K562 (cell line): ENCODE measurements around the gene NR0B2. TPM values are rescaled to one million over a fixed set of nuclear protein-coding genes. Genes with fewer than 3 reads are reported as not detected.

Source experiments
- ATAC-seq: fragments of 200-7000 bp; cut with Tn5 transposase; 3 replicates; pipeline ENCODE4 v1.9.1; 2020; ENCODE audit warnings: moderate library complexity
- BruUV-seq: library from RNA; stranded (reverse); fragments of 400-500 nt; replicated peaks from 2 replicates; lab custom pipeline; 2021; lab: Mats Ljungman, UMichigan
- CTCF ChIA-PET: fragments of 300-600 bp; formaldehyde crosslinking; extraction: SDS; loops from one replicate; lab custom pipeline; 2021; ENCODE audit warnings: low intra/inter-chr PET ratio; lab: Yijun Ruan, JAX
- POLR2A ChIA-PET: fragments of 300-600, 350-650 bp; sonication (Branson Sonifier 250); formaldehyde crosslinking; extraction: SDS; loops from one replicate; lab custom pipeline; 2021; ENCODE audit warnings: antibody characterized with exemption, inconsistent platforms; lab: Yijun Ruan, JAX
- DNase-seq, 4 experiments: peaks; one replicate each; pipeline versions ENCODE4 v3.0.0 to v3.0.0-alpha.2; 2011 to 2018; ENCODE audit warnings: low spot score in 3 of 4, mixed read lengths in 3 of 4; ENCODE audit errors: extremely low read depth in 1 of 4
- FAIRE-seq: peaks from 2 replicates; lab custom pipeline; 2011; peaks lifted over from hg19 to GRCh38; lab: Jason Lieb, UNC
- H2AFZ ChIP-seq: 2 replicates; pipeline ENCODE4 v1.6.0; 2011; ENCODE audit warnings: low read depth, low read length, control low read depth, inconsistent platforms
- H3K27ac ChIP-seq: fragments of 200-600 bp; 3 replicates; pipeline ENCODE4 v1.8.0; 2011; ENCODE audit warnings: low read depth, mild to moderate bottlenecking, control low read depth, inconsistent platforms, low read length, moderate library complexity, mixed read lengths; ENCODE audit errors: extremely low read depth
- H3K27me3 ChIP-seq, 2 experiments: fragments of 300-600 bp in 1 of 2; 2 replicates in 1 of 2; 3 replicates in 1 of 2; pipeline versions ENCODE4 v1.6.0 to v1.8.0; 2011; ENCODE audit warnings: inconsistent platforms in 2 of 2, low read length in 2 of 2, mild to moderate bottlenecking in 1 of 2, mixed read lengths in 1 of 2, moderate library complexity in 1 of 2; ENCODE audit not compliant: control insufficient read depth in 2 of 2, insufficient read depth in 2 of 2
- H3K36me3 ChIP-seq: fragments of 300-600 bp; 3 replicates; pipeline ENCODE4 v1.8.0; 2011; ENCODE audit warnings: mild to moderate bottlenecking, low read length, inconsistent platforms; ENCODE audit not compliant: control insufficient read depth, insufficient read depth
- H3K4me1 ChIP-seq, 2 experiments: fragments of 200-600 bp in 1 of 2; replicated peaks in 1 of 2; 2 replicates in 1 of 2; 3 replicates in 1 of 2; pipeline versions ENCODE4 v1.5.1 to v1.8.0; 2011; ENCODE audit warnings: inconsistent platforms in 2 of 2, low read length in 2 of 2, mild to moderate bottlenecking in 1 of 2, mixed read lengths in 1 of 2, moderate library complexity in 1 of 2; ENCODE audit not compliant: control insufficient read depth in 2 of 2, insufficient read depth in 2 of 2
- H3K4me2 ChIP-seq: 2 replicates; pipeline ENCODE4 v1.6.1; 2011; ENCODE audit warnings: low read length, control low read depth, inconsistent platforms, mixed read lengths; ENCODE audit not compliant: insufficient read depth
- H3K4me3 ChIP-seq: fragments of 200-600 bp; sonication (generic), shearing (Covaris generic); 2 replicates; pipeline ENCODE4 v1.5.1; 2016; ENCODE audit warnings: control low read depth, inconsistent platforms
- H3K79me2 ChIP-seq: fragments of 200-600 bp; 3 replicates; pipeline ENCODE4 v1.8.0; 2011; ENCODE audit warnings: low read length, inconsistent platforms; ENCODE audit not compliant: control insufficient read depth, insufficient read depth
- H3K9ac ChIP-seq, 2 experiments: 2 replicates each; pipeline versions ENCODE4 v1.6.0 to v1.6.1; 2011; ENCODE audit warnings: low read depth in 2 of 2, low read length in 2 of 2, control low read depth in 1 of 2, inconsistent platforms in 1 of 2, mild to moderate bottlenecking in 1 of 2, mixed read lengths in 1 of 2; ENCODE audit not compliant: insufficient read depth in 1 of 2
- H3K9me1 ChIP-seq: one replicate; pipeline ENCODE4 v1.6.0; 2011; ENCODE audit warnings: inconsistent platforms, mild to moderate bottlenecking, low read length, moderate library complexity; ENCODE audit not compliant: control insufficient read depth, insufficient read depth
- H3K9me3 ChIP-seq: replicated peaks from 2 replicates; pipeline ENCODE4 v1.5.1; 2011; ENCODE audit warnings: low read depth, low read length, inconsistent platforms; ENCODE audit not compliant: control insufficient read depth, insufficient read depth
- H4K20me1 ChIP-seq: replicated peaks from 2 replicates; pipeline ENCODE4 v1.6.1; 2011; ENCODE audit warnings: low read length, inconsistent platforms, mixed read lengths; ENCODE audit not compliant: control insufficient read depth, insufficient read depth
- BACH1 ChIP-seq: fragments of 200-800 bp; sonication (Bioruptor generic); IDR thresholded peaks from 2 replicates; pipeline ENCODE4 v1.6.1; 2016; ENCODE audit warnings: missing genetic modification characterization, missing compliant biosample characterization
- BDP1 ChIP-seq: IDR thresholded peaks from 3 replicates; pipeline ENCODE4 v1.6.1; 2011; ENCODE audit not compliant: insufficient read length, insufficient read depth
- BMI1 ChIP-seq: fragments of 150-350 bp; IDR thresholded peaks from 2 replicates; pipeline ENCODE4 v1.6.1; 2014; ENCODE audit warnings: low read length
- CHD1 ChIP-seq: fragments of 200-600 bp; sonication (generic); IDR thresholded peaks from one replicate; pipeline ENCODE4 v1.6.1; 2012; ENCODE audit warnings: mild to moderate bottlenecking, moderate library complexity, low read length, inconsistent platforms
- ESRRA ChIP-seq: fragments of 450-650 bp; IDR thresholded peaks from 2 replicates; pipeline ENCODE4 v1.6.1; 2014; ENCODE audit warnings: low read depth, mild to moderate bottlenecking, moderate library complexity, borderline replicate concordance
- KDM1A ChIP-seq, 2 experiments: fragments of 450-650 bp; IDR thresholded peaks; 2 replicates each; pipeline ENCODE4 v1.6.1; 2016; ENCODE audit warnings: mild to moderate bottlenecking in 2 of 2
- MECOM ChIP-seq: fragments of 250-450 bp; sonication (Bioruptor Pico); IDR thresholded peaks from 2 replicates; pipeline ENCODE4 v1.8.0; 2022; ENCODE audit warnings: inconsistent platforms
- PRPF4 ChIP-seq: fragments of 200-400 bp; formaldehyde crosslinking; IDR thresholded peaks from one replicate; pipeline ENCODE4 v1.6.1; 2017; ENCODE audit warnings: low read length, low read depth, mild to moderate bottlenecking; ENCODE audit not compliant: insufficient read depth, poor library complexity, severe bottlenecking
- RBBP5 ChIP-seq: fragments of 200-600 bp; sonication (generic); IDR thresholded peaks from 2 replicates; pipeline ENCODE4 v1.6.1; 2012; ENCODE audit warnings: borderline replicate concordance, mild to moderate bottlenecking, low read length, control low read depth, inconsistent platforms; ENCODE audit not compliant: insufficient read depth, poor library complexity, severe bottlenecking
- SRSF9 ChIP-seq: fragments of 200-400 bp; formaldehyde crosslinking; IDR thresholded peaks from 2 replicates; pipeline ENCODE4 v1.6.1; 2017; ENCODE audit warnings: low read depth, low read length, borderline replicate concordance
- TAF15 ChIP-seq: fragments of 200-400 bp; formaldehyde crosslinking; IDR thresholded peaks from 2 replicates; pipeline ENCODE4 v1.6.1; 2017; ENCODE audit warnings: mild to moderate bottlenecking, low read depth, low read length, moderate library complexity
- TCF3 ChIP-seq: sonication (generic); formaldehyde crosslinking; IDR thresholded peaks from 2 replicates; pipeline ENCODE4 v1.4.0; 2020; ENCODE audit warnings: mild to moderate bottlenecking, missing genetic modification reagents
- THRAP3 ChIP-seq: fragments of 450-650 bp; IDR thresholded peaks from 2 replicates; pipeline ENCODE4 v1.6.1; 2016; ENCODE audit warnings: mild to moderate bottlenecking, inconsistent platforms, borderline replicate concordance
- ZNF253 ChIP-seq: fragments of 250-450 bp; sonication (Bioruptor Pico); conservative IDR thresholded peaks from 2 replicates; pipeline ENCODE4 v1.6.1; 2021; ENCODE audit warnings: mild to moderate bottlenecking
- WGBS: fragments of 100-300 bp; shearing (Covaris generic); methylation state at CpG from one replicate; pipeline ENCODE4 v1.1.6; 2016; ENCODE audit warnings: low coverage, mixed read lengths; ENCODE audit not compliant: insufficient coverage; ENCODE audit errors: missing lambda C conversion rate; 5-methylcytosine and 5-hydroxymethylcytosine counted together
- in situ Hi-C: fragments of 300-500 bp; cut with MboI; formaldehyde crosslinking; loops from 4 replicates; pipeline ENCODE4 v1.15.0; 2018; ENCODE audit warnings: inconsistent platforms, mixed read lengths
- intact Hi-C: fragments of 100-400 bp; cut with micrococcal nuclease; formaldehyde crosslinking; loops from 2 replicates; pipeline ENCODE4 v1.14.2; 2022
- polyA plus RNA-seq, 8 experiments: library from polyadenylated mRNA; depleted of rRNA in 4 of 8; stranded (reverse) in 5 of 8; unstranded in 3 of 8; fragments of >200 nt; fragmentation: Nextera tagmentation in 2 of 8; fragmentation: Illumina TruSeq in 1 of 8; extraction: Ambion mirVana in 2 of 8; extraction: Trizol in 1 of 8; gene quantifications; 2 replicates each; pipeline versions ENCODE4 v1.2.1 to v1.2.3, GENCODE V29; 2011 to 2014; ENCODE audit warnings: inconsistent platforms in 1 of 8, missing spikeins in 1 of 8
- total RNA-seq, 7 experiments: library from RNA; depleted of rRNA in 6 of 7; stranded (reverse); fragments of >200 nt in 6 of 7; fragmentation: Illumina TruSeq in 2 of 7; extraction: Trizol in 2 of 7; gene quantifications; 2 replicates each; pipeline versions ENCODE4 v1.2.1 to v1.2.3, GENCODE V29; 2011 to 2021; ENCODE audit warnings: low replicate concordance in 1 of 7
- TF ChIP-seq, protein P1 (sequence below): fragments of 450-650 bp; formaldehyde crosslinking; IDR thresholded peaks from 2 replicates; pipeline ENCODE4 v1.4.0; 2022; ENCODE audit warnings: missing genetic modification characterization
- TF ChIP-seq, protein P2 (sequence below): fragments of 250-450 bp; sonication (Bioruptor Pico); IDR thresholded peaks from 2 replicates; pipeline ENCODE4 v1.9.0; 2021; ENCODE audit warnings: mild to moderate bottlenecking
- TF ChIP-seq, protein P3 (sequence below): sonication (generic); formaldehyde crosslinking; IDR thresholded peaks from 2 replicates; pipeline ENCODE4 v1.8.1; 2023; ENCODE audit warnings: missing genetic modification reagents, mild to moderate bottlenecking, borderline replicate concordance

NR0B2 gene
- total and polyA plus RNA-seq, 9 of the 15 experiments (the other 6 are each of a cell fraction or from before 2014, with no cell fraction given): not detected

DNA sequence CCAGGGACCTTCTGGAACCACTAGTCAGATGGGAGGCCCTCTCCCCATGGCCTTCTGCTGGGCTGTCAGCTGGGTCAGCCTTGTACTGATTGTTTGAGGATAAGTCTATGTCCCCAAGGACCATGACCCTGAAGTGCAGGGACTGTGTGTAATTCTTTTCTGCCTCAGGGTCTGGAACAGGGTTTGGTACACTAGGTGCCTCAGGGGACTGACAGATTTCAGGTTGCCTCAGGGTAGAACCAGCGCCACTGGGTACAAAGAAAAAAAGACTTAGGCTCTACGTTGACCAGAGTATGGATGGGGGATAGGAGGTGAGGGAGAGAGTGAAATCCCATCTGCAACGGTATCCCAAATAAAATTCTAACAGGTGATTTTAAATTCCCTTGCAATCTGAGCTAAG is 43.5 kb upstream of the NR0B2 start:
- 31% methylated on average over 3 of the region's 3 CpGs for WGBS
- Histone ChIP-seq H3K79me2 (no peaks in the 10 kb centered on the region), H3K36me3 (no peaks in the 10 kb centered on the region), H4K20me1 (no peaks in the 10 kb centered on the region), H3K9ac (no peak overlapping the region), H3K4me2 (no peak overlapping the region), H3K4me3 (no peak overlapping the region), H3K9me3 (no peaks in the 10 kb centered on the region), H3K9me1 (no peaks in the 10 kb centered on the region), H3K27me3 (peaks cover 5 to 16% of the 10 kb centered on the region in 2 experiments; a peak in 4 of 5 replicates), H3K4me1 (peaks cover 7 to 23% of the 10 kb centered on the region in 2 experiments; a peak in 4 of 5 replicates), H3K27ac (no peak overlapping the region), H2AFZ (no peak overlapping the region)
- ATAC-seq (no peak), DNase-seq (no peak), FAIRE-seq (no peak)
- in situ Hi-C loops: no loop called here
- POLR2A ChIA-PET: interaction anchor here (0.6 to 1.2 kb wide), 3 partner anchors 10 to 68 kb away, joined by 3 to 9 read pairs (median 3); no protein-coding TSS in a partner anchor
- CTCF ChIA-PET: no interaction called here
- intact Hi-C loops: no loop called here
- BruUV-seq: no TSS peak
- TF ChIP-seq TAF15 (no peak), BDP1 (no peak), KDM1A (IDR thresholded peaks at IDR 0.05) (no peak), PRPF4 (no peak), TCF3 (CRISPR knock-in tag) (no peak), RBBP5 (no peak), CHD1 (no peak), BMI1 (no peak), ESRRA (no peak), SRSF9 (no peak), THRAP3 (no peak), ZNF253 (CRISPR knock-in tag) (no peak), MECOM (CRISPR knock-in tag) (no peak), BACH1 (no peak)
- TF ChIP-seq, protein P1, sequence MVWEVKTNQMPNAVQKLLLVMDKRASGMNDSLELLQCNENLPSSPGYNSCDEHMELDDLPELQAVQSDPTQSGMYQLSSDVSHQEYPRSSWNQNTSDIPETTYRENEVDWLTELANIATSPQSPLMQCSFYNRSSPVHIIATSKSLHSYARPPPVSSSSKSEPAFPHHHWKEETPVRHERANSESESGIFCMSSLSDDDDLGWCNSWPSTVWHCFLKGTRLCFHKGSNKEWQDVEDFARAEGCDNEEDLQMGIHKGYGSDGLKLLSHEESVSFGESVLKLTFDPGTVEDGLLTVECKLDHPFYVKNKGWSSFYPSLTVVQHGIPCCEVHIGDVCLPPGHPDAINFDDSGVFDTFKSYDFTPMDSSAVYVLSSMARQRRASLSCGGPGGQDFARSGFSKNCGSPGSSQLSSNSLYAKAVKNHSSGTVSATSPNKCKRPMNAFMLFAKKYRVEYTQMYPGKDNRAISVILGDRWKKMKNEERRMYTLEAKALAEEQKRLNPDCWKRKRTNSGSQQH: no peak
- TF ChIP-seq, protein P2, sequence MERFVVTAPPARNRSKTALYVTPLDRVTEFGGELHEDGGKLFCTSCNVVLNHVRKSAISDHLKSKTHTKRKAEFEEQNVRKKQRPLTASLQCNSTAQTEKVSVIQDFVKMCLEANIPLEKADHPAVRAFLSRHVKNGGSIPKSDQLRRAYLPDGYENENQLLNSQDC (CRISPR knock-in tag): no peak
- TF ChIP-seq, protein P3, sequence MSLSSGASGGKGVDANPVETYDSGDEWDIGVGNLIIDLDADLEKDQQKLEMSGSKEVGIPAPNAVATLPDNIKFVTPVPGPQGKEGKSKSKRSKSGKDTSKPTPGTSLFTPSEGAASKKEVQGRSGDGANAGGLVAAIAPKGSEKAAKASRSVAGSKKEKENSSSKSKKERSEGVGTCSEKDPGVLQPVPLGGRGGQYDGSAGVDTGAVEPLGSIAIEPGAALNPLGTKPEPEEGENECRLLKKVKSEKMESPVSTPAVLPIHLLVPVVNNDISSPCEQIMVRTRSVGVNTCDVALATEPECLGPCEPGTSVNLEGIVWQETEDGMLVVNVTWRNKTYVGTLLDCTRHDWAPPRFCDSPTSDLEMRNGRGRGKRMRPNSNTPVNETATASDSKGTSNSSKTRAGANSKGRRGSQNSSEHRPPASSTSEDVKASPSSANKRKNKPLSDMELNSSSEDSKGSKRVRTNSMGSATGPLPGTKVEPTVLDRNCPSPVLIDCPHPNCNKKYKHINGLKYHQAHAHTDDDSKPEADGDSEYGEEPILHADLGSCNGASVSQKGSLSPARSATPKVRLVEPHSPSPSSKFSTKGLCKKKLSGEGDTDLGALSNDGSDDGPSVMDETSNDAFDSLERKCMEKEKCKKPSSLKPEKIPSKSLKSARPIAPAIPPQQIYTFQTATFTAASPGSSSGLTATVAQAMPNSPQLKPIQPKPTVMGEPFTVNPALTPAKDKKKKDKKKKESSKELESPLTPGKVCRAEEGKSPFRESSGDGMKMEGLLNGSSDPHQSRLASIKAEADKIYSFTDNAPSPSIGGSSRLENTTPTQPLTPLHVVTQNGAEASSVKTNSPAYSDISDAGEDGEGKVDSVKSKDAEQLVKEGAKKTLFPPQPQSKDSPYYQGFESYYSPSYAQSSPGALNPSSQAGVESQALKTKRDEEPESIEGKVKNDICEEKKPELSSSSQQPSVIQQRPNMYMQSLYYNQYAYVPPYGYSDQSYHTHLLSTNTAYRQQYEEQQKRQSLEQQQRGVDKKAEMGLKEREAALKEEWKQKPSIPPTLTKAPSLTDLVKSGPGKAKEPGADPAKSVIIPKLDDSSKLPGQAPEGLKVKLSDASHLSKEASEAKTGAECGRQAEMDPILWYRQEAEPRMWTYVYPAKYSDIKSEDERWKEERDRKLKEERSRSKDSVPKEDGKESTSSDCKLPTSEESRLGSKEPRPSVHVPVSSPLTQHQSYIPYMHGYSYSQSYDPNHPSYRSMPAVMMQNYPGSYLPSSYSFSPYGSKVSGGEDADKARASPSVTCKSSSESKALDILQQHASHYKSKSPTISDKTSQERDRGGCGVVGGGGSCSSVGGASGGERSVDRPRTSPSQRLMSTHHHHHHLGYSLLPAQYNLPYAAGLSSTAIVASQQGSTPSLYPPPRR (CRISPR knock-in tag): no peak
